A673 (cell line): ENCODE results near the gene ERP44. TPM values are rescaled to one million over a fixed set of nuclear protein-coding genes. Genes with fewer than 3 reads are reported as not detected.

Source experiments
- BruUV-seq: library from RNA; stranded (reverse); fragments of 400-500 nt; replicated peaks from 2 replicates; lab custom pipeline; 2021; lab: Mats Ljungman, UMichigan
- CTCF ChIA-PET: fragments of 300-600 bp; sonication (Branson Sonifier 250); formaldehyde crosslinking; loops from one replicate; lab custom pipeline; 2022; ENCODE audit warnings: antibody characterized with exemption; lab: Charles Lee
- POLR2A ChIA-PET: fragments of 300-600 bp; sonication (Branson Sonifier 250); formaldehyde crosslinking; loops from one replicate; lab custom pipeline; 2022; ENCODE audit warnings: antibody characterized with exemption; ENCODE audit not compliant: low non-redundant PET; lab: Charles Lee
- DNase-seq: peaks from one replicate; pipeline ENCODE4 v3.0.0-alpha.2; 2015; ENCODE audit warnings: low spot score
- H3K27ac ChIP-seq: fragments of 200-600 bp; sonication (generic); 2 replicates; pipeline ENCODE4 v1.5.1; 2016; ENCODE audit warnings: mixed run types, low read depth, mild to moderate bottlenecking, mixed read lengths, antibody characterized with exemption, low read length; ENCODE audit not compliant: poor library complexity, severe bottlenecking
- H3K27me3 ChIP-seq: fragments of 200-600 bp; sonication (generic); replicated peaks from 2 replicates; pipeline ENCODE4 v1.6.1; 2017; ENCODE audit warnings: mixed run types, low read depth, mild to moderate bottlenecking, mixed read lengths, antibody characterized with exemption, low read length; ENCODE audit not compliant: insufficient read depth, poor library complexity
- H3K36me3 ChIP-seq: fragments of 200-600 bp; sonication (generic); 2 replicates; pipeline ENCODE4 v1.6.1; 2016; ENCODE audit warnings: mixed run types, mild to moderate bottlenecking, mixed read lengths, antibody characterized with exemption, low read length; ENCODE audit not compliant: insufficient read depth, poor library complexity, severe bottlenecking
- H3K4me1 ChIP-seq: fragments of 200-600 bp; sonication (generic); 2 replicates; pipeline ENCODE4 v1.6.1; 2017; ENCODE audit warnings: mixed run types, mild to moderate bottlenecking, mixed read lengths, antibody characterized with exemption, low read length; ENCODE audit not compliant: insufficient read depth, poor library complexity, severe bottlenecking
- H3K4me3 ChIP-seq: fragments of 200-600 bp; sonication (generic); 2 replicates; pipeline ENCODE4 v1.5.1; 2016; ENCODE audit warnings: low read depth, mixed run types, mild to moderate bottlenecking, mixed read lengths, low read length; ENCODE audit not compliant: poor library complexity, severe bottlenecking
- H3K9me3 ChIP-seq: fragments of 200-600 bp; sonication (generic); 2 replicates; pipeline ENCODE4 v1.6.1; 2016; ENCODE audit warnings: mixed run types, low read depth, mild to moderate bottlenecking, mixed read lengths, antibody characterized with exemption, low read length; ENCODE audit not compliant: poor library complexity, severe bottlenecking
- CTCF ChIP-seq: fragments of 300-800, 200-600 bp; sonication (generic); conservative IDR thresholded peaks from 2 replicates; pipeline ENCODE4 v1.5.1; 2017; ENCODE audit warnings: low read depth, mild to moderate bottlenecking, antibody characterized with exemption, low read length, moderate library complexity, mixed read lengths
- EZH2 ChIP-seq: fragments of 200-600 bp; sonication (generic); IDR thresholded peaks from 2 replicates; pipeline ENCODE4 v1.6.1; 2017; ENCODE audit warnings: borderline replicate concordance, low read depth, mild to moderate bottlenecking, mixed read lengths, antibody characterized with exemption, low read length; ENCODE audit not compliant: poor library complexity, severe bottlenecking
- intact Hi-C: fragments of 100-400 bp; cut with micrococcal nuclease; formaldehyde crosslinking; loops from one replicate; pipeline ENCODE4 v1.10.0; 2022; ENCODE audit not compliant: unreplicated experiment
- total RNA-seq: library from RNA; stranded (reverse); gene quantifications from 2 replicates; pipeline ENCODE4 v1.2.3, GENCODE V29; 2021

Gene ERP44
- total RNA-seq, 1 experiment from 2014 or later, result 16.8 TPM

DNA sequence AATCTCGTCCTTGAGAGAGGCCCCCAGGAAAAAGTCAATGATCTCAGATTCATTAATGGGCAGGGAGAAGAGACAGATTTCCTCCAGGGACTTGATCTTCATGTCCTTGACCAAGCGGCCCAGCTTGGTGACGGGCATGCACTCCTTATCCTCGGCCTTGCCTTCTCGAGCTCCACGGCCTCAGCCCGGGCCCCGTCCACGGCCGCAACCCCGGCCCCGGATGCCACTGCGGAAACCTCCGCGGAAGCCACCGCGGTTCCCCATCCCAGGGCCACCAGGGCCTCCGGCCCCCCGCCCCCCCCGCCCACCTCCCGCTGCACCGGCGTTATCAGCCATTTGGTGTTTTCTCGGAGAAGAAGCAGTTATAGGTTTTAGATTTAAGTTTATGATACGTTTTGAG, 18.5 kb upstream of the ERP44 start:
- Histone ChIP-seq H3K4me3 (no peak overlapping the region), H3K27ac (no peak overlapping the region), H3K9me3 (no peaks in the 10 kb centered on the region), H3K36me3 (no peaks in the 10 kb centered on the region), H3K27me3 (no peaks in the 10 kb centered on the region), H3K4me1 (peaks cover under 1% of the 10 kb centered on the region)
- CTCF ChIA-PET, result no interaction called here
- TF ChIP-seq EZH2 (no peak), CTCF (no peak)
- DNase-seq, result no peak
- no TSS peak for BruUV-seq
- intact Hi-C loops, result no loop called here
- POLR2A ChIA-PET, result no interaction called here

DNA sequence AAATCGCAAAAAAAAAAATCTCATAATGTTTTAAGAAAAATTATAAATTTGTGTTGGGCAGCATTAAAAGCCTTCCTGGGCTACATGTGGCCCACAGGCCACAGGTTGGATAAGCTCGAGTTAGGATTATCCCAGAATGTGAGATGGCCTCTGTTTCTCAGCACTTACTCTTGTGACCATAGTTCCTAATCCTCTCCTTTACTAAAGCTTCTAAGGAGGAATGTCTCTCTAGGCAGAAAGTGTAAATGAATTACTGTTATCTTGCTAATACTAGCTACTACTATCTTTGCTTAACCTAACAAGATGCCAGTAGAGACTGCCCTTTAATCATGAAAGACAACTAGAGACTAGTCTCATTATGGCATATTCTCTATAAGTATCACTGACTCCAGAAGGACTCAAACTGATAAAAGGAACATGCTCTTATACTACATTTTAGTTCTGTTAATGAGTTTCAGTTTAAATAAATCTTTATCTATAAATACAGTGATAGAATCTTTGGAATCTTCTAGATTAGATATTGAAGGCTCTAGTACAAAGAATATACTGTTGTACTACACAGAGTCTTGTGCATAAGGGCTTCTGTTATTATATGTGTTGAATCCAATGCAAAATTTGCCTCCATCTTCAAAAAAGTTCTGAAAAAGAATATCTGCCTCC, 14.0 kb upstream of the ERP44 start:
- TF ChIP-seq EZH2, result no peak
- TF ChIP-seq CTCF, result no peak
- H3K9me3 ChIP-seq, result no peaks in the 10 kb centered on the region
- H3K4me1 ChIP-seq, result peaks cover 22% of the 10 kb centered on the region
- no peaks in the 10 kb centered on the region for H3K27me3 ChIP-seq
- DNase-seq, result no peak
- intact Hi-C loops, result no loop called here
- POLR2A ChIA-PET, result no interaction called here
- peaks cover 17% of the 10 kb centered on the region for H3K36me3 ChIP-seq
- CTCF ChIA-PET, result no interaction called here
- no peak overlapping the region for H3K4me3 ChIP-seq
- H3K27ac ChIP-seq, result peak overlapping the region; percentile 6
- BruUV-seq, result no TSS peak

GRCh38 chr9:100111235-100111634, 12.4 kb upstream of the ERP44 start:
- no TSS peak for BruUV-seq
- POLR2A ChIA-PET, result no interaction called here

More at GRCh38 chr9:100111235-100111634, 12.4 kb upstream of the ERP44 start:
- Histone ChIP-seq H3K9me3 (no peaks in the 10 kb centered on the region), H3K27ac (peak overlapping the region; percentile 69), H3K4me1 (peaks cover 22% of the 10 kb centered on the region), H3K27me3 (no peaks in the 10 kb centered on the region), H3K36me3 (peaks cover 33% of the 10 kb centered on the region), H3K4me3 (no peak overlapping the region)
- intact Hi-C loops, result no loop called here
- TF ChIP-seq EZH2 (no peak), CTCF (no peak)
- peak; percentile 96 for DNase-seq
- CTCF ChIA-PET, result no interaction called here
